Liver (tissue), 9 donors: ENCODE results near the gene KLF6. TPM values are rescaled to one million over a fixed set of nuclear protein-coding genes. Genes with fewer than 3 reads are reported as not detected.

ENCODE experiments used
- DNase-seq: peaks from one replicate; pipeline ENCODE4 v3.0.0-alpha.2; 2017; ENCODE audit warnings: low spot score
- H3K27ac ChIP-seq, 2 donors: one replicate each; pipeline ENCODE4 v1.7.0; 2013; ENCODE audit warnings: inconsistent platforms in 2 of 2, low read length in 2 of 2, control low read depth in 1 of 2, low read depth in 1 of 2, mild to moderate bottlenecking in 1 of 2
- H3K27me3 ChIP-seq, 4 donors: one replicate each; pipeline versions ENCODE4 v1.6.1 to v1.7.0; 2013; ENCODE audit warnings: low read length in 3 of 4, inconsistent platforms in 1 of 4, mild to moderate bottlenecking in 1 of 4, moderate library complexity in 1 of 4; ENCODE audit not compliant: control insufficient read depth in 4 of 4, insufficient read depth in 4 of 4
- H3K36me3 ChIP-seq, 4 donors: one replicate each; pipeline versions ENCODE4 v1.6.1 to v1.7.0; 2013; ENCODE audit warnings: low read length in 3 of 4, mild to moderate bottlenecking in 3 of 4, low read depth in 1 of 4, moderate library complexity in 1 of 4; ENCODE audit not compliant: control insufficient read depth in 4 of 4, insufficient read depth in 3 of 4
- H3K4me1 ChIP-seq, 4 donors: one replicate each; pipeline versions ENCODE4 v1.6.1 to v1.7.0; 2013; ENCODE audit warnings: low read length in 3 of 4, mild to moderate bottlenecking in 3 of 4, moderate library complexity in 1 of 4; ENCODE audit not compliant: control insufficient read depth in 4 of 4, insufficient read depth in 4 of 4
- H3K4me3 ChIP-seq, 3 donors: one replicate each; pipeline versions ENCODE4 v1.6.1 to v1.7.0; 2013; ENCODE audit warnings: low read length in 3 of 3, control low read depth in 1 of 3, low read depth in 1 of 3, mild to moderate bottlenecking in 1 of 3
- H3K9ac ChIP-seq, 2 donors: one replicate each; pipeline ENCODE4 v1.7.0; 2013; ENCODE audit warnings: low read length in 2 of 2, mild to moderate bottlenecking in 2 of 2, moderate library complexity in 2 of 2, control low read depth in 1 of 2, low read depth in 1 of 2
- H3K9me3 ChIP-seq, 4 donors: one replicate each; pipeline versions ENCODE4 v1.6.1 to v1.7.0; 2013; ENCODE audit warnings: low read length in 3 of 4; ENCODE audit not compliant: control insufficient read depth in 4 of 4
- EGR1 ChIP-seq, 2 donors: IDR thresholded peaks; 2 replicates each; pipeline ENCODE4 v1.6.1; 2016 to 2018; ENCODE audit warnings: antibody characterized with exemption in 2 of 2, low read depth in 2 of 2
- FOXA1 ChIP-seq: IDR thresholded peaks from 2 replicates; pipeline ENCODE4 v1.6.1; 2016; ENCODE audit warnings: antibody characterized with exemption
- FOXA2 ChIP-seq: IDR thresholded peaks from 2 replicates; pipeline ENCODE4 v1.6.1; 2016; ENCODE audit warnings: antibody characterized with exemption
- GABPA ChIP-seq, 2 donors: IDR thresholded peaks in 1 of 2; conservative IDR thresholded peaks in 1 of 2; 2 replicates each; pipeline ENCODE4 v1.6.1; 2016; ENCODE audit warnings: antibody characterized with exemption in 2 of 2, mild to moderate bottlenecking in 1 of 2, moderate library complexity in 1 of 2
- HNF4A ChIP-seq, 2 donors: conservative IDR thresholded peaks; 2 replicates each; pipeline ENCODE4 v1.6.1; 2016; ENCODE audit warnings: antibody characterized with exemption in 2 of 2, mild to moderate bottlenecking in 2 of 2
- HNF4G ChIP-seq: IDR thresholded peaks from 2 replicates; pipeline ENCODE4 v1.6.1; 2016; ENCODE audit warnings: antibody characterized with exemption
- JUND ChIP-seq, 2 donors: IDR thresholded peaks; 2 replicates each; pipeline ENCODE4 v1.6.1; 2016; ENCODE audit warnings: antibody characterized with exemption in 2 of 2
- NR2F2 ChIP-seq: IDR thresholded peaks from 2 replicates; pipeline ENCODE4 v1.6.1; 2016; ENCODE audit warnings: antibody characterized with exemption
- RAD21 ChIP-seq, 2 donors: IDR thresholded peaks; 2 replicates each; pipeline ENCODE4 v1.6.1; 2016; ENCODE audit warnings: antibody characterized with exemption in 2 of 2, mild to moderate bottlenecking in 2 of 2
- RXRA ChIP-seq, 2 donors: IDR thresholded peaks; 2 replicates each; pipeline ENCODE4 v1.6.1; 2017 to 2018; ENCODE audit warnings: antibody characterized with exemption in 2 of 2, mild to moderate bottlenecking in 1 of 2
- SP1 ChIP-seq: IDR thresholded peaks from 2 replicates; pipeline ENCODE4 v1.6.1; 2018; ENCODE audit warnings: antibody characterized with exemption, mild to moderate bottlenecking
- TAF1 ChIP-seq: conservative IDR thresholded peaks from 2 replicates; pipeline ENCODE4 v1.6.1; 2016; ENCODE audit warnings: antibody characterized with exemption, mild to moderate bottlenecking
- YY1 ChIP-seq: IDR thresholded peaks from 2 replicates; pipeline ENCODE4 v1.6.1; 2016; ENCODE audit warnings: antibody characterized with exemption, mild to moderate bottlenecking
- WGBS: extraction: QIAGEN DNeasy Blood & Tissue Kit; methylation state at CpG from one replicate; pipeline ENCODE4 v1.1.7; 2013; 5-methylcytosine and 5-hydroxymethylcytosine counted together
- polyA plus RNA-seq, 2 donors: library from polyadenylated mRNA; stranded (reverse) in 1 of 2; unstranded in 1 of 2; fragments of 200-250 nt in 1 of 2; fragments of >200 nt in 1 of 2; fragmentation: Nextera tagmentation in 1 of 2; extraction: Ambion mirVana in 1 of 2; gene quantifications; one replicate each; pipeline versions ENCODE4 v1.2.1 to v1.2.3, GENCODE V29; 2013 to 2015
- total RNA-seq, 2 donors: library from RNA; depleted of rRNA; stranded (reverse); fragments of >200 nt; gene quantifications; one replicate each; pipeline ENCODE4 v1.2.3, GENCODE V29; 2014
- TF ChIP-seq, protein P1 (sequence below): IDR thresholded peaks from 2 replicates; pipeline ENCODE4 v1.6.1; 2016; ENCODE audit warnings: antibody characterized with exemption, mild to moderate bottlenecking
- TF ChIP-seq, protein P2 (sequence below): IDR thresholded peaks from 2 replicates; pipeline ENCODE4 v1.6.1; 2016; ENCODE audit warnings: antibody characterized with exemption
- TF ChIP-seq, protein P3 (sequence below): IDR thresholded peaks from 2 replicates; pipeline ENCODE4 v1.6.1; 2016; ENCODE audit warnings: antibody characterized with exemption
- TF ChIP-seq, protein P4 (sequence below): fragments of 150-350 bp; IDR thresholded peaks from 2 replicates; pipeline ENCODE4 v1.5.1; 2017; ENCODE audit warnings: improper control_type of control experiment, low read depth, low read length; ENCODE audit not compliant: missing input control
- TF ChIP-seq, protein P5 (sequence below): IDR thresholded peaks from 2 replicates; pipeline ENCODE4 v1.6.1; 2016; ENCODE audit warnings: antibody characterized with exemption
- donor health status: healthy.
- donor health status: healthy.
- donor health status: healthy.
- donor health status: healthy.
- donor health status: healthy.

Gene KLF6
- total and polyA plus RNA-seq, 4 donors = 11.0 to 124 (median 22.2) TPM

DNA sequence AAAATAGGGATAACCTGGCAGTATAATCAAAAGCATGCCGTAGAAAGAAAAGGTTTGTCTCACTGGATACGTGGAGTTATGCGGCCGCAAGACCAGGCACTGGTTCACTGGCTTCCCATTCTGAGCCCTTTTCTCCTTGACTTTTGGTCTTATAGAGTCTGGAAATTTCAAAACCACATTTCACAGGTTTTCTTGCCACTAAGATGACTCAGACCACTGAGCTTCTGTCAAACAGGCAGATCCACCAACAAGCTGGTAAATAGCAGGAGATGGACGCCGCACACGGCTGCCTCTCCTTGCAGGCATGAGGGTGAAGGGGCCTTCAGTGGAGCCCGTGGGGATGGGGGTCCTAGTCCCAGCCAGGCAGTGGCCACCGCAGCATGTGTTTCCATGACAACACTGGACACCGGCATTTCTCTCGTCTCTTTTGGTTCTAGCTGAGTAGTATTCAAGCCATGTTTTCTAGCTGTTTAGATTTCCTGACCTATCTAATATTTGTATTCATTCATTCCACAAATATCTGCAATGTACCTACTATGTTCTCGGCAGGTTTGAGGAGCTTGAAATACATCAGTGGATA is 55.5 kb downstream of the KLF6 start:
- H3K9ac ChIP-seq = no peak overlapping the region
- WGBS = 94% methylated on average over 12 of the region's 12 CpGs
- H3K4me1 ChIP-seq = peaks cover 5 to 16% (median 10%) of the 10 kb centered on the region in 4 donors
- H3K36me3 ChIP-seq = no peaks in the 10 kb centered on the region
- no peak for TF ChIP-seq HNF4A (conservative IDR thresholded peaks at IDR 0.05)
- TF ChIP-seq TAF1 = no peak
- TF ChIP-seq SP1 = no peak
- TF ChIP-seq NR2F2 = no peak
- H3K4me3 ChIP-seq = no peak overlapping the region
- no peak for DNase-seq
- no peaks in the 10 kb centered on the region for H3K27me3 ChIP-seq
- H3K9me3 ChIP-seq = no peaks in the 10 kb centered on the region
- H3K27ac ChIP-seq = no peak overlapping the region

- no peaks in the 10 kb centered on the region for H3K27me3 ChIP-seq
- peaks cover 5 to 16% (median 10%) of the 10 kb centered on the region in 4 donors for H3K4me1 ChIP-seq
- no peaks in the 10 kb centered on the region for H3K36me3 ChIP-seq
- WGBS = 33% methylated on average over 3 of the region's 3 CpGs
- peak overlapping the region; percentile 13 to 19 for H3K27ac ChIP-seq
- no peak overlapping the region for H3K9ac ChIP-seq
- no peaks in the 10 kb centered on the region for H3K9me3 ChIP-seq
- TF ChIP-seq RAD21 (IDR thresholded peaks at IDR 0.05) (peak; percentile 45 to 46), FOXA2 (no peak), RXRA (IDR thresholded peaks at IDR 0.05) (peak; percentile 59 to 81), NR2F2 (no peak), FOXA1 (no peak), EGR1 (IDR thresholded peaks at IDR 0.05; ENCODE audit: low read depth in 2 of 2) (no peak), HNF4G (peak; percentile 28), GABPA (IDR thresholded peaks at IDR 0.05 in 1 of 2, conservative IDR thresholded peaks at IDR 0.05 in 1 of 2) (no peak), YY1 (peak; percentile 53), SP1 (peak; percentile 72), HNF4A (conservative IDR thresholded peaks at IDR 0.05) (peak; percentile 74 to 85), JUND (IDR thresholded peaks at IDR 0.05) (peak in 1 of 2 donors; percentile 34), TAF1 (no peak)
- TF ChIP-seq, protein P1, sequence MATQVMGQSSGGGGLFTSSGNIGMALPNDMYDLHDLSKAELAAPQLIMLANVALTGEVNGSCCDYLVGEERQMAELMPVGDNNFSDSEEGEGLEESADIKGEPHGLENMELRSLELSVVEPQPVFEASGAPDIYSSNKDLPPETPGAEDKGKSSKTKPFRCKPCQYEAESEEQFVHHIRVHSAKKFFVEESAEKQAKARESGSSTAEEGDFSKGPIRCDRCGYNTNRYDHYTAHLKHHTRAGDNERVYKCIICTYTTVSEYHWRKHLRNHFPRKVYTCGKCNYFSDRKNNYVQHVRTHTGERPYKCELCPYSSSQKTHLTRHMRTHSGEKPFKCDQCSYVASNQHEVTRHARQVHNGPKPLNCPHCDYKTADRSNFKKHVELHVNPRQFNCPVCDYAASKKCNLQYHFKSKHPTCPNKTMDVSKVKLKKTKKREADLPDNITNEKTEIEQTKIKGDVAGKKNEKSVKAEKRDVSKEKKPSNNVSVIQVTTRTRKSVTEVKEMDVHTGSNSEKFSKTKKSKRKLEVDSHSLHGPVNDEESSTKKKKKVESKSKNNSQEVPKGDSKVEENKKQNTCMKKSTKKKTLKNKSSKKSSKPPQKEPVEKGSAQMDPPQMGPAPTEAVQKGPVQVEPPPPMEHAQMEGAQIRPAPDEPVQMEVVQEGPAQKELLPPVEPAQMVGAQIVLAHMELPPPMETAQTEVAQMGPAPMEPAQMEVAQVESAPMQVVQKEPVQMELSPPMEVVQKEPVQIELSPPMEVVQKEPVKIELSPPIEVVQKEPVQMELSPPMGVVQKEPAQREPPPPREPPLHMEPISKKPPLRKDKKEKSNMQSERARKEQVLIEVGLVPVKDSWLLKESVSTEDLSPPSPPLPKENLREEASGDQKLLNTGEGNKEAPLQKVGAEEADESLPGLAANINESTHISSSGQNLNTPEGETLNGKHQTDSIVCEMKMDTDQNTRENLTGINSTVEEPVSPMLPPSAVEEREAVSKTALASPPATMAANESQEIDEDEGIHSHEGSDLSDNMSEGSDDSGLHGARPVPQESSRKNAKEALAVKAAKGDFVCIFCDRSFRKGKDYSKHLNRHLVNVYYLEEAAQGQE = peak; percentile 26
- TF ChIP-seq, protein P2, sequence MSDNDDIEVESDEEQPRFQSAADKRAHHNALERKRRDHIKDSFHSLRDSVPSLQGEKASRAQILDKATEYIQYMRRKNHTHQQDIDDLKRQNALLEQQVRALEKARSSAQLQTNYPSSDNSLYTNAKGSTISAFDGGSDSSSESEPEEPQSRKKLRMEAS = peak; percentile 51
- TF ChIP-seq, protein P3, sequence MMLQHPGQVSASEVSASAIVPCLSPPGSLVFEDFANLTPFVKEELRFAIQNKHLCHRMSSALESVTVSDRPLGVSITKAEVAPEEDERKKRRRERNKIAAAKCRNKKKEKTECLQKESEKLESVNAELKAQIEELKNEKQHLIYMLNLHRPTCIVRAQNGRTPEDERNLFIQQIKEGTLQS = no peak
- TF ChIP-seq, protein P4, sequence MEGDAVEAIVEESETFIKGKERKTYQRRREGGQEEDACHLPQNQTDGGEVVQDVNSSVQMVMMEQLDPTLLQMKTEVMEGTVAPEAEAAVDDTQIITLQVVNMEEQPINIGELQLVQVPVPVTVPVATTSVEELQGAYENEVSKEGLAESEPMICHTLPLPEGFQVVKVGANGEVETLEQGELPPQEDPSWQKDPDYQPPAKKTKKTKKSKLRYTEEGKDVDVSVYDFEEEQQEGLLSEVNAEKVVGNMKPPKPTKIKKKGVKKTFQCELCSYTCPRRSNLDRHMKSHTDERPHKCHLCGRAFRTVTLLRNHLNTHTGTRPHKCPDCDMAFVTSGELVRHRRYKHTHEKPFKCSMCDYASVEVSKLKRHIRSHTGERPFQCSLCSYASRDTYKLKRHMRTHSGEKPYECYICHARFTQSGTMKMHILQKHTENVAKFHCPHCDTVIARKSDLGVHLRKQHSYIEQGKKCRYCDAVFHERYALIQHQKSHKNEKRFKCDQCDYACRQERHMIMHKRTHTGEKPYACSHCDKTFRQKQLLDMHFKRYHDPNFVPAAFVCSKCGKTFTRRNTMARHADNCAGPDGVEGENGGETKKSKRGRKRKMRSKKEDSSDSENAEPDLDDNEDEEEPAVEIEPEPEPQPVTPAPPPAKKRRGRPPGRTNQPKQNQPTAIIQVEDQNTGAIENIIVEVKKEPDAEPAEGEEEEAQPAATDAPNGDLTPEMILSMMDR = peak; percentile 19
- TF ChIP-seq, protein P5, sequence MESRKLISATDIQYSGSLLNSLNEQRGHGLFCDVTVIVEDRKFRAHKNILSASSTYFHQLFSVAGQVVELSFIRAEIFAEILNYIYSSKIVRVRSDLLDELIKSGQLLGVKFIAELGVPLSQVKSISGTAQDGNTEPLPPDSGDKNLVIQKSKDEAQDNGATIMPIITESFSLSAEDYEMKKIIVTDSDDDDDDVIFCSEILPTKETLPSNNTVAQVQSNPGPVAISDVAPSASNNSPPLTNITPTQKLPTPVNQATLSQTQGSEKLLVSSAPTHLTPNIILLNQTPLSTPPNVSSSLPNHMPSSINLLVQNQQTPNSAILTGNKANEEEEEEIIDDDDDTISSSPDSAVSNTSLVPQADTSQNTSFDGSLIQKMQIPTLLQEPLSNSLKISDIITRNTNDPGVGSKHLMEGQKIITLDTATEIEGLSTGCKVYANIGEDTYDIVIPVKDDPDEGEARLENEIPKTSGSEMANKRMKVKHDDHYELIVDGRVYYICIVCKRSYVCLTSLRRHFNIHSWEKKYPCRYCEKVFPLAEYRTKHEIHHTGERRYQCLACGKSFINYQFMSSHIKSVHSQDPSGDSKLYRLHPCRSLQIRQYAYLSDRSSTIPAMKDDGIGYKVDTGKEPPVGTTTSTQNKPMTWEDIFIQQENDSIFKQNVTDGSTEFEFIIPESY = peak; percentile 43
- no peak overlapping the region for H3K4me3 ChIP-seq
- DNase-seq = no peak
Observed at GRCh38 chr10:3728563-3728962, 56.4 kb downstream of the KLF6 start.
